Spinal cord (tissue), 10 donors: ENCODE data around the gene BCL7A. TPM values are rescaled to one million over a fixed set of nuclear protein-coding genes. Genes with fewer than 3 reads are reported as not detected.

Experiments used
- DNase-seq, 6 donors: peaks; one replicate each; pipeline versions ENCODE4 v3.0.0 to v3.0.0-alpha.2; 2013 to 2015; ENCODE audit warnings: low spot score in 6 of 6, low read depth in 4 of 6
- H3K27ac ChIP-seq: one replicate; pipeline ENCODE4 v1.5.1; 2013; ENCODE audit warnings: low read depth, low read length, control low read depth
- H3K27me3 ChIP-seq: one replicate; pipeline ENCODE4 v1.6.1; 2013; ENCODE audit warnings: low read length; ENCODE audit not compliant: control insufficient read depth, insufficient read depth
- H3K36me3 ChIP-seq: one replicate; pipeline ENCODE4 v1.6.1; 2013; ENCODE audit warnings: low read length; ENCODE audit not compliant: control insufficient read depth, insufficient read depth
- H3K4me1 ChIP-seq: one replicate; pipeline ENCODE4 v1.6.1; 2013; ENCODE audit warnings: low read length; ENCODE audit not compliant: control insufficient read depth, insufficient read depth
- H3K4me3 ChIP-seq: one replicate; pipeline ENCODE4 v1.5.1; 2013; ENCODE audit warnings: low read depth, low read length, control low read depth
- H3K9me3 ChIP-seq: one replicate; pipeline ENCODE4 v1.6.1; 2013; ENCODE audit warnings: low read length; ENCODE audit not compliant: control insufficient read depth, insufficient read depth
- WGBS: methylation state at CpG from one replicate; pipeline ENCODE4 v1.1.5; 2013; ENCODE audit warnings: missing lambda C conversion rate; ENCODE audit not compliant: insufficient coverage; 5-methylcytosine and 5-hydroxymethylcytosine counted together
- polyA plus RNA-seq, 2 donors: library from polyadenylated mRNA; unstranded; fragments of 120-200 nt; gene quantifications; one replicate each; pipeline ENCODE4 v1.2.1, GENCODE V29; 2013; ENCODE audit not compliant: insufficient read length in 2 of 2
- total RNA-seq, 2 donors: library from RNA; depleted of rRNA in 1 of 2; stranded (reverse); fragments of 120-200 nt in 1 of 2; fragments of >200 nt in 1 of 2; gene quantifications; one replicate each; pipeline versions ENCODE4 v1.2.3 to v1.2.4, GENCODE V29; 2013 to 2014
- donor health status: healthy.

BCL7A gene
- total and polyA plus RNA-seq, 4 donors = 17.9 to 45.6 (median 31.7) TPM

DNA sequence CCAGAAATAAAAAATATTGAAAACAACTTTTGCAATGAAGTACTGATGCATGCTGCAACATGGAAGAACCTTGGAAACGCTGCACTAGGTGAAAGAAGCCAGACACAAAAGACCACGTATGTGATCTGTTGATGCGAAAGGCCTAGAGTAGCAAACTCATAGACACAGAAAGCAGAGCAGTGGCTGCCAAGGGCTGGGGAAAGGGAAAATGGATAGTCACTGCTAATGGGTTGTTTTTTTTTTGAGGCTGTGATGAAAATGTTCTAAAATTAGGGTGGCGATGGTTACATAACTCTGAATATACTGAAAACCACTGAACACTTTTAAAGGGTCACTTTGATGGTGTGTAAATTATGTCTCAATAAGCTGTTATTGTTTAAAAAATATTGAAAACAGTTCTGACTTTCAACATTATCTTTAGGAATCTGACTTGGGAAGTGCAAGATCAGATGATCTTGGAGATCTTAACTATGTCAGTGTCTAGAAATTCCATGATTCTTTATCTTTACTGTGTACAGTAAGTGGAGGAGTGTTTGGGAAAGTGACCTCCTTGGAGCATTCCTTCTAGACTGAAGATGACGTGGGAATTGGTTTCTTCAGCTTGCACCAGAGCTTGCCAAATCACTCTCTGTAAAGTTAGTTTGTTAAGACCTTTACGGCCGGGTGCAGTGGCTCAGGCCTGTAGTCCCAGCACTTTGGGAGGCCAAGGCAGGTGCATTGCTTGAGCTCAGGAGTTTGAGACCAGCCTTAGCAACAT lies 69.3 kb downstream of the BCL7A start:
- no peak overlapping the region for H3K4me3 ChIP-seq
- peaks cover 33% of the 10 kb centered on the region for H3K4me1 ChIP-seq
- no peaks in the 10 kb centered on the region for H3K9me3 ChIP-seq
- H3K36me3 ChIP-seq = peaks cover 31% of the 10 kb centered on the region
- no peaks in the 10 kb centered on the region for H3K27me3 ChIP-seq
- H3K27ac ChIP-seq = peak overlapping the region; percentile 43
- WGBS = 75% methylated on average over 6 of the region's 7 CpGs
- DNase-seq = no peak

DNA sequence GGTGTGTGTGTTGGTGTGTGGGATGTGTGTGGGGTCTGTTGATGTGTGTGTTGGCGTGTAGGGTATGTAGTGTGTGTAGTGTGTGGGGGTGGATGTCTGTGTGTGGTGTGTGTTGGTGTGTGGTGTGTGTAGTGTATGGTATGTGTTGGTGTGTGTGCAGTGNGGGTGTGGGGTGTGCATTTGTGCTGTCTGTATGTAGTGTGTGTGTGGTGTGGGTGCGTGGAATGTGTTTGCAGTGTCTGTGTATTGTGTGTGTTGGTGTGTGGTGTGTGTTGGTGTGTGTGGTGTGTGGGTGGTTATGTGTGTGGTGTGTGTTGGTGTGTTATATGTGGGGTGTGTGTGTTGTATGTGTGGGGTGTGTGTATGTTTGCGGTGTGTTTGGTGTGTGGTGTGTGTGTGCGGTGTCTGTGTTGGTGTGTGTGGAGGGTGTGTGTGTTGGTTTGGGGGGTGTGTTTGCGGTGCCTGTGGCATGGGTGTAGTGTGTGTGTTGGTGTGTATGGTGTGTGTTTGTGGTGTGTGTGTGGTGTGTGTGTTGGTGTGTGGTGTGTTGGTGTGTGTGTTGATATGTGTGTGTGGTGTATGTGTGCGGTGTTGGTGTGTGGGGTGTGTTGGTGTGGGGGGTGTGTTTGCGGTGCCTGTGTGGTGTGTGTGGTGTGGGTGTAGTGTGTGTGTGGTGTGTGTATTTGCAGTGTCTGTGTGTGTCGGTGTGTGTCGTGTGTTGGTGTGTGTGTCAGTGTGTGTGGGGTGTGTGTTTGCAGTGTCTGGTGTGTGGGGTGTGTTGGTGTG lies 71.6 kb downstream of the BCL7A start:
- Histone ChIP-seq H3K27ac (no peak overlapping the region), H3K4me1 (peaks cover 36% of the 10 kb centered on the region), H3K9me3 (no peaks in the 10 kb centered on the region), H3K4me3 (no peak overlapping the region), H3K27me3 (no peaks in the 10 kb centered on the region), H3K36me3 (peaks cover 14% of the 10 kb centered on the region)
- WGBS = 83% methylated on average over 9 of the region's 9 CpGs
- no peak for DNase-seq

DNA sequence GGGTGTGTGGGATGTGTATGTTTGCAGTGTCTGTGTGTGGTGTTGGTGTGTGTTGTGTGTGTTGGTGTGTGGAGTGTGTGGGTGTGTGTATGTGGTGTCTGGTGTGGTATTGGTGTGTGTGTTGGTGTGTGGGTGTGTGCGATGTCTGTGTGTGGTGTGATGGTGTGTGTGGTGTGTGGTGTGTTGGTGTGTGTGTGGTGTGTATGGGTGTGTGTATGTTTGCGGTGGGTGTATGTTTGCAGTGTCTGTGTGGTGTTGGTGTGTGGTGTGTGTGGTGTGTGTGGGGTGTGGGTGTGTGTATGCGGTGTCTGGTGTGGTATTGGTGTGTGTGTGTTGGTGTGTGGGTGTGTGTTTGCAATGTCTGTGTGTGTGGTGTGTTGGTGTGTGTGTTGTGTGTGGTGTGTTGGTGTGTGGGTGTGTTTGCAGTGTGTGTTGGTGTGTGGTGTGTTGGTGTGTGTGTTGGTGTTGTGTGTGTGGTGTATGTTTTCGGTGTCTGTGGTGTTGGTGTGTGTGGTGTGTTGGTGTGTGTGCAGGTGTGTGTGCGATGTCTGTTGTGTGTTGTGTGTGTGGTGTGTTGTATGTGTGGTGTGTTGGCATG lies 72.6 kb downstream of the BCL7A start:
- no peak overlapping the region for H3K27ac ChIP-seq
- H3K9me3 ChIP-seq = no peaks in the 10 kb centered on the region
- no peak for DNase-seq
- no peak overlapping the region for H3K4me3 ChIP-seq
- no peaks in the 10 kb centered on the region for H3K27me3 ChIP-seq
- 98% methylated on average over 5 of the region's 5 CpGs for WGBS
- H3K36me3 ChIP-seq = peaks cover 15% of the 10 kb centered on the region
- H3K4me1 ChIP-seq = peaks cover 37% of the 10 kb centered on the region

DNA sequence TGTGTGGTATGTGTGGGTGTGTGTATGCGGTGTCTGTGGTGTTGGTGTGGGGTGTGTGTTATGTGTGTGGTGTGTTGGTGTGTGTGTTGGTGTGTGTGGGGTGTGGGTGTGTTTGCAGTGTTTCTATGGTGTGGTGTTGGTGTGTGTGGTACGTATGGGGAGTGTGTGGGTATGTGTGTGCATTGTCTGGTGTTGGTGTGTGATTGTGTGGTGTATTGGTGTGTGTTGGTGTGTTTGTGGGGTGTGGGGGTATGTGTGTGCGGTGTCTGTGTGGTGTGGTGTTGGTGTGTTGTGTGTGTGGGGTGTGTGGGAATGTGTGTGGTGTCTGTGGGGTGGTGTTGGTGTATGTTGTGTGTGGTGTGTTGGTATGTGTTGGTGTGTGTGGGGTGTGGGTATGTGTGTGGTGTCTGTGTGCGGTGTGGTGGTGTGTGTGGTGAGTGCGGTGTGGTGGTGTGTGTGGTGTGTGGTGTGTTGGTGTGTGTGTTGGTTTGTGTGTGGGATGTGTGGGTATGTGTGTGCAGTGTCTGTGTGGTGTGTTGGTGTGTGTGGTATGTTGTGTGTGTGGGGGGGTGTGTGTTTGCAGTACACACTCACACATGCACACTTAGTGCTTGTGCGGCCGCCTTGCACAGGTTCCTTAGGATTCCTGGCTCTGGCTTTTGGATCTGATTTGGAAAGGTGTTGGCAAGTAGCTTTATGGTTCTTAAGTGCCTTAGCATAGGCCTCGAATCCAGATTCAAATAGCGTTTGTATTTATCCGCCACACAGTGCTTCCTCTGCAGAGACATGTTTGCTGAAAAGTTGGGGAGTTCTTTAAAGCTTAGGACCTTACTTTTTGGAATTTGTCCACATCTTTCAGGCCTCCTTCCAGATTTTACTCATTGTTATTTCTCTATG lies 73.3 kb downstream of the BCL7A start:
- Histone ChIP-seq H3K36me3 (peaks cover 16% of the 10 kb centered on the region), H3K27me3 (no peaks in the 10 kb centered on the region), H3K9me3 (no peaks in the 10 kb centered on the region), H3K4me3 (no peak overlapping the region), H3K27ac (no peak overlapping the region), H3K4me1 (peaks cover 45% of the 10 kb centered on the region)
- peak in 2 of 6 donors; percentile 38 to 51 for DNase-seq
- WGBS = 66% methylated on average over 6 of the region's 10 CpGs

DNA sequence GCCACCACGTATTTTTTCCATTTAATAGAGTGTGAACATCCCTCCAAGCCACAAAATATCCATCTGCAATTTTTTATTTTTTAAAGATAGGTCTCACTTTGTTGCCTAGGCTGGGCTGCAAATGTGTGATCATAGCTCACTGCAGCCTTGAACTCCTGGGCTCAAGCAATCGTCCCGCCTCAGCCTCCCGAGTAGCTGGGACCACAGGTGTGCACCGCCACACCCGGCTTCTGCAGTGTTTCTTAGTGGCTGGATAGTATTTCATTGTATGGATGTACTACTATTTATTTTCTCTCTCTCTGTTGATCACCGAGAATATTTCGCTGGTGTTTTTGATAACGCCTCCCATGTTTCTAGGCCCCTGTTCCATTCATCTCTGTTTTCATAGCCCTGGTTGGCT lies 74.3 kb downstream of the BCL7A start:
- H3K27ac ChIP-seq = no peak overlapping the region
- H3K4me3 ChIP-seq = no peak overlapping the region
- no peaks in the 10 kb centered on the region for H3K9me3 ChIP-seq
- no peak for DNase-seq
- WGBS = 67% methylated on average over 3 of the region's 9 CpGs
- peaks cover 45% of the 10 kb centered on the region for H3K4me1 ChIP-seq
- peaks cover 16% of the 10 kb centered on the region for H3K36me3 ChIP-seq
- H3K27me3 ChIP-seq = no peaks in the 10 kb centered on the region

DNA sequence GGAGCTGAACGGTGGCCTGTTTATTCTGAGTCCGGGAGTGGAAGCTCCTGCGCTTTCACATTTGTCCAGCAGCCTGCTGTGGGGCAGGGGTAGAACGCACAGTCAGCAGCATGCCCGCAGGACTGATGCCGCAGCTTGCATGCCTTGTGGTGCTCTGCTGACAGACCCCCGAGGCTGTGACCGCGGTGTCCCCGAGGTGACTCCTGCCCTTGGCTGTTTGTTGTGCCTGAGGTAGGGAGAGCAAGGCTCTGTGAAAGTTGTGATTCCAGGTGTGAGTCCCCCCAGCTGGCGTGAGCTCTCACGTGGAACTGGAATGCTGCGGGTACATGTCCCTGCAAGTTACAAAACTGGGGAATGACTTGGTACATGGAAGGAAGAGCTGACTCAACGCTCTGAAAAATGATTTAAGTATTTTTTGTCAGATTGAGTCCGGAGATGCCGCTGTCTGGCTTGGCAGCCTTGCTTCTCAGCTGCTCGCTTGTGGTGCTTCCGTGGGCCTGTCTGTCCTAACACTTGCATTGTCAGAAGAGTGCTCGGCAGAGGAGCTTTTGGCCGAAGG lies 75.0 kb downstream of the BCL7A start:
- 83% methylated on average over 20 of the region's 20 CpGs for WGBS

DNA sequence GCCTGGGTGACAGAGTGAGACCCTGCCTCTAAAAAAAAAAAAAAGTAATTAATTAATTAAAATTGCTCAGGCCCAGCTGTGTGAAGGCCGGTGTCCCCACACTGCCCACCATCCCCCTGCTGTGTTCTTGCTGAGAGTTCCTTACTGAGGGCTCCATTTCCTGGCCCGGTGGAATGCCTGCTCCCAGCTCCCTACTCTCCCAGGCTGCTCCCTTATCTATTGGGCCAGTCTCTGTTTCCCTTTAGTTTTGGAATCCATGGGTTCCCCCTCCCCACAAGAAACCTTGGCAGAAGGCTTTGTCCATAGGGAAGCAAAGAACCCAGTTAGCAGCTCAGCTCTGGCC lies 75.9 kb downstream of the BCL7A start:
- H3K9me3 ChIP-seq = no peaks in the 10 kb centered on the region
- DNase-seq = no peak
- H3K27me3 ChIP-seq = no peaks in the 10 kb centered on the region
- H3K4me1 ChIP-seq = peaks cover 45% of the 10 kb centered on the region
- H3K36me3 ChIP-seq = peaks cover 16% of the 10 kb centered on the region
- 53% methylated on average over 2 of the region's 2 CpGs for WGBS
- peak overlapping the region; percentile 85 for H3K27ac ChIP-seq
- H3K4me3 ChIP-seq = no peak overlapping the region

More for the DNA sequence above, 75.0 kb downstream of the BCL7A start:
- Histone ChIP-seq H3K27me3 (no peaks in the 10 kb centered on the region), H3K36me3 (peaks cover 16% of the 10 kb centered on the region), H3K4me1 (peaks cover 45% of the 10 kb centered on the region), H3K9me3 (no peaks in the 10 kb centered on the region), H3K27ac (peak overlapping the region; percentile 7), H3K4me3 (no peak overlapping the region)
- DNase-seq = no peak

DNA sequence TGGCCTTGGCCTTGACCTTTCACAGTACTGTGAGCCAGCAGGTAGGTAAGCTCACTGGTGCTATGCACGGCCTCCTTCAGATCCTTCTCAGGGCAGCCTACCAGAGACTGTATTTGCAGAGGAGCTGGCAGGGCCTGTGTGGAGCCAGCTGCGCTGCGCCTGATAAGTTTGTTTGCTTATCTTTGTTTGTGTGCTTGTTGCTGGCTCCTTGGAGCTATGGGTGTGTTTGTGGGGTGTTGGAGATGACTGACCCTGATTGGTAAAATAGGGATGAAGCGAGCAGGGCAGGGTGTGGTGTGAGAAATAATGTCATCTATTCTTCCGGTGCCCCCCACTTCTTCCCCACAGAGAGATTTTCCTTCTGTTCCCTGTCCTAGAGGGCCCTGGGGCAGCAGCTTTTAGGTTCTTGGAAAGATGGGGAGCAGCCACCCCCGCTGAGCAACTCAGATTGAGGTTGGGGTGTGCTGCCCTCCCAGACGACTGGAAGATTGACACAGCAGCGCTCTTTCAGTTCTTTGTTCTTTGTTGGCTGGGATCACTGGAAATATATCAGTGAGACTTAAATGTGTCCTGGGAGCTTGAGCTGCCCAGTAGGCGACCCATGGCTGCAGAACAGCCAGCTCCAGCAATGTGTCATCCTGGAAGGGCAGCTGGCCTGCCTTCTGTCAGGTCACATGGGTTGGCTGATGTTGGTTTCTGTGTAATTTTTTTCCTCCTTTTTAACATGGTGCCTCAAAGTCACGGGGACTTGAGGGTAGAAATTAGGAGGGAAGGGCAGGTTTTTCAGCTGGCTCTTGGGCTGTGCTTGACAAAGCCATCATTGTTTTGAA lies 76.5 kb downstream of the BCL7A start:
- Histone ChIP-seq H3K4me1 (peaks cover 45% of the 10 kb centered on the region), H3K9me3 (no peaks in the 10 kb centered on the region), H3K4me3 (no peak overlapping the region), H3K36me3 (peaks cover 15% of the 10 kb centered on the region), H3K27ac (peak overlapping the region; percentile 85), H3K27me3 (no peaks in the 10 kb centered on the region)
- peak in 3 of 6 donors; percentile 61 to 82 (median 79) for DNase-seq
- WGBS = 32% methylated on average over 7 of the region's 10 CpGs
